ENCODE results near the gene SLC6A1.

The SLC6A1 gene

DNA sequence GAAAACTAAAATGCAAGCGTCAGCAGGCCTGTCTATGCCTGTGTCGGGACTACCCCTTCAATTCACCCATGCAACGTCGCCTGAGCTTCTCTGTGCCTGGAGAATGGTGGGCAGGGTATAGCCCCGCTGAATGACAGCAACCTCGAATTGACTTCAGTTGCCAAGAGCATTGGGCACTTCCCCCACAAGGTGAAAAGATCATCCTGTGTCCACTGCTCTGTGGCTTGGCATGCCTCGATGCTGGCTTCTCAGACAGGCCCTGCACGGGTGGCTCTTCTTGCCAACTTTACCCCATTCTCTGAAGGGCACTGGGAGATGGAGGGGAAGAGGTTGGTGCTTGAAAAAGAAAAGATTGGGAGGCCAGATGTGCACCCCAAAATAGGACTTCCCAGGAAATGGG is 3.3 kb downstream of the SLC6A1 start:
- DNase-seq, result no peak

DNA sequence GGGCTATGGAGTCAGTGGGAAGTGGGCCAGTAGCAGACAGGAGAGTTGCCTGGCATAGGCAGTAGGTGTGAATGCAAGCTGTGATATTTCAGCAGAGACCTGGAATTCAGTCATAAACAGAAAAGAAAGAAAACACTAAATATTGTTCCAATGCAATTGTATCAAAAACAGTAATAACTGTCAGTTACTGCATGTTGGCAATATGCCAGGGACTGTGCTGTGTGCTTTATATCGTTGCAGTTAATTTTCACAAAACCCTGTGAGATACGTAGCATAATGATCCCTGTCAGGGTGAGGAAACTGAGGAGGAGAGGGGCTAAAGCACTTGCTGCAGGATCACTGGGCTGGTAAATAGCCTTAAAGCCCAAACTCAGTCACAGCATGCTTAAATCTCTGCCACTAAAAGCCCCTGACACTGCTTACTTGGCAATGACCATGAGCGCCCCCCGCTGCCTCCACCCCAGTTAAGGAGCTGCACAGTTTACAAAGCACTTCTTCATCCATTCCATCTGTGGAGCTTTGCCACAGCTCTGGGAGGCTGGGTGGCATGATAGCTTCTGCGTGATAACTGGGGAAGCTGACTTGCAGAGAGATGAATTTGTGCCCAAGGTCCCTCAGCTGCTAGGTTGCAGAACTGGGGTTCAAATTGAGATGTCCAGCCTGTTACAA is 3.9 kb downstream of the SLC6A1 start:
- DNase-seq, result no peak

DNA sequence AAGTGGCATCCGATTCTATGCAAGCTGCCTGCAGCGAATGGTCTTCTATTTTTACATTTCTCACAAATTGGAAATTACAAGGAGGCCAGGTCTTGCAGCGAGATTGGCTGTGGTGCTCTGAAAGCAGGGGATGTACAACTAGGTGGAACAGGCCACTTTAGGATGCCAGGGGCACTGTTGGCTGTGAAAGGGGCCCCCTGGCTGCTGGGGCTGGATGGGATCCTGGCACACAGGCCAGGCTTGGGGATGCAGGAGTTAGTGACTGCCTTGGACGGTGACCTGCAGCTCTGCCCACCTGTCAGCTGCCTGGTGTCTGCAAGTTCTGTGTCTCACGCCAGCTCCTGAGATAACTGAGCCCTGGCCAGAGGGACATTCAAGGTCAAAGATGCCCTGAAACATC is 4.6 kb downstream of the SLC6A1 start:
- DNase-seq, result no peak

DNA sequence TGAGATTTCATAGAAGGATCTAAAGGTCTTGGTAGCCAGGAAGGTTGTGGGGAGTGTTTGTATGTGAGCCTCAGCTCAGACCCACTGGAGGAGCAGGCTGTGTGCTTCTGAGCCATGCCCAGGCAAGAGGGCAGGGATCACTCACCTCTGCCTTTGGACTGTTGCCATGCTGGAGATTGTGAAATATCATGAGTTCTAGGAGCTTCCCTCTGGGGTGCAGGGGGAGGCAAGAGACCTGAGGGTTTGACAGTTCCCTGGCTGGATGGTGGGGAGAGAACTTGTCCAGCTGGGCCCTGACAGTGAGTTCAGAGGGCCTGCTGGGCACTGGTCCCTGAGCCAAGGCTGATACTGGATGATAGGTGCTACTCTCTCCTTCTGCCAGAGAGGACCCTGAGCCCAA is 6.0 kb downstream of the SLC6A1 start:
- no peak for DNase-seq

DNA sequence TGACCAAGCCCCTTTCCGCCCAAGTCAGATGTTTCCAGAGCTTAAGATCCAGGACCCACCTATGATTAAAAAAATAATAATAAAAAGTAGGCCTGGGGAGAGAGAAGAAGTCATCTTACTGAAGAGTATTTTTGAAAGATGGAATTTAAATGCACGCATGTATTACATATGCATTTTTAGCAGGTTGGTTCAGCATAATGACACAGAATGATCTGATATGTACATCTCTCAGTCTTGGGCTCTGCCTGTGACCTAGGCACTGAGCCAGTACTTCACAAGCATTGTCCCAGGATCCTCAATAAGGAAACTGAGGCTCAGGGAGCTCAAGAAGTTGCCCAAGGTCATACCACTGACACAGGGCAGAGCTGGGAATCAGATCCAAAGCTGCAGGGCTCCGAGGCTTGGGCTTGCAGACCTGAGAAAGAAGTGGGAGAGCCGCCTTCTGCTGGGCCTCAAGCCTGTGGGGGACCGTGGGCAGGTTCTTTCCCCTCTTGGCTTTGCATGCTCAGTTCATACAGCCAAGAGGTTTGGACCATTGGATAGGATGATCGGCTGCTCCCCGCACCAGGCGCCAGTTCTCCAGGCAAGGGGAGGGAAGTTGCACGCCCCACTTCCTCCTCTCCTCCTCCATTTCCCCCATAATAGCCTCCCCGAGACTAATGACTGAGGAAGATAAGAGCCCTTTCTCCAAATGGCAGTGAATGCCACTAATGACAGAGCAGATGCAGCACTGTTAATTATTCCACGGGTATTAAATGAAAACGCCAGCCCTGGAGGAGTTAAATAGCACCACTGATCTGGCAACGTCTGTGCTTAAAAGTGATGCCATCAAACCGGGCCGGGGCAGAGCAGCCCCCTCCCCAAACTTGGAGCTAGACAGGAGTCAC is 6.9 kb downstream of the SLC6A1 start:
- no peak for DNase-seq

DNA sequence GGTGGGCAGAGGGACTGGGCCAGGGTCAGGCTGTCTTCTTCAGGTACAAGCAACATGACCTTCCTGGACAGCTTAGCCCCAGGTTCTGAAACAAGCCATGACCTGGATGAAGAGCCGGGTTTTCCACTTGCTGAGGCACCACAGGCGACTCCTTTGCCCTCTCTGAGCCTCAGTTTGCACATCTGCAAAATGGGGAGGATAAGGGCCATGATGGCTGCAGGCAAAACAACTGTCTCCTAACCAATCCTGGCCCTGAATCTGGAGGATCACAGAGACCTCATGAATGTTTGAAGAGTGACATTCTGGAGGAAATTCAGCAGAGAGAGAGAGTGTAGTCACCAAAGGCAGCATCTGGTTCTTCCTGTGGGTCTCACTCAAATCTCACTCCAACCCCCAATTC is 8.0 kb downstream of the SLC6A1 start:
- no peak for DNase-seq

DNA sequence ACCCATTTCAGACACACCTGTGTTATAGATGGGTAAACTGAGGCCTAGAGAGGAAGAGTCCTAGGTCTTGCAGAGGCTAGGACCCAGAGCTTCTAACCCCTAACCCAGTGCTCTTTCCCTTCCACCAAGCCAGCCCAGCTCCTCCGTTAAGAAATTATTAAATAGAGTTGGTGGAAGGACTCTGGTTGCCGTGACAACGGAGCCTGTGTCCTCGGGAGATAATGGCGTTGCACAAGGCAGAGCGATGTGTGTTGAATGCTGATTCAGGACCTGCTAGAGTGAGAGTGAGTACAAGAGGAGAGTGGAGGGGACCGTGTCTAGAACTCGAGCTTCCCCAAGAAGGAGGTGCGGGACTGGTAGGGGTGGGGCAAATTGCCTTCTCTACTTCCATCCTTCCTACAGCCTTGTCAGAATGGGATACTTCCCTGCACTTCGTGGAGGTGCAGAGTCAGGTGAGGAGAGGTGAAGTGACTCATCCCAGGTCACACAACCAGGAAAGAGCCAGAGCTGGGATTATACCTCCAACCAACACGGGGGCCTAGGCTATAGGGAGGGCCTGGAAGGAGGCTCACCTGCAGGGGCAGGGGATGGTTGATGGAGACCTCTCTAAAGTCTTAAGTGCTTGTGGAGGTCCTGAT is 8.6 kb downstream of the SLC6A1 start:
- no peak for DNase-seq

DNA sequence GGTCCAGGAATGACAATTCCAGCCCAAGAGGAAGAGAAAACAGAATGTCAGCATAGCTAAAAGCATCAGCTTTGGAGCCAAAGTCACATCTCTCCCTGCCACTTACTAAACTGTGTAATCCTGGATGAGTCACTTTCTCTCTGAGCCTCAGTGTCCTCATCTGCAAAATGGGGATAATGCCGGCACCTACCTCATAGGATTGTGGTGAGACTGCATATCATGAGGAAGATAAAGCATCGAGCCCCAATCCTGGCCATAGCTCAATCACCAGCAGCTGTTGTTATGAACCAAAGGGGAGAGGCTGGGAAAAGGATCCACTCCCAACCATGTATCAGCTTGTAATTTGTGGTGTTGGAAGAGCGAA is 9.1 kb downstream of the SLC6A1 start:
- no peak for DNase-seq

DNA sequence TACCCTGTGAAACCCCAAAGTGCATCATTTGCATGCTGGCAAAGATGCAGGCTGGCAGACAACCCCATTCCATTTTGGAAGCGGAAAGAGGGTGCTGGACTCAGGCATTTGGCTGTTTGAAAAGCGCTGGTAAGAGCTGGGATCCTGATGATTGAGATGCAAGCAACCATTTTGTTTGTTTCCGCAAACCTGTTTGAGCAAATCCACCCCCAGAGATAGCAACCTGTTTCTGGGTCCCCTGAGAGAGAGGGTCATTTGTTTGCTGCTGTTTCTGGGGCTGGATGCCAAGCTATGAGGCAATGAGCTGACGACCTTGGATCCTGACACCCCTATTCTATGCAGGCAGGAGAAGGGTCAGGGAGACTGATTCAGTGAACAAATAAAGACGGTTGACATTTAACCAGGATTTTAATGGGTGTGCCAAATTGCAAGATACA is 9.8 kb downstream of the SLC6A1 start:
- DNase-seq, result no peak

DNA sequence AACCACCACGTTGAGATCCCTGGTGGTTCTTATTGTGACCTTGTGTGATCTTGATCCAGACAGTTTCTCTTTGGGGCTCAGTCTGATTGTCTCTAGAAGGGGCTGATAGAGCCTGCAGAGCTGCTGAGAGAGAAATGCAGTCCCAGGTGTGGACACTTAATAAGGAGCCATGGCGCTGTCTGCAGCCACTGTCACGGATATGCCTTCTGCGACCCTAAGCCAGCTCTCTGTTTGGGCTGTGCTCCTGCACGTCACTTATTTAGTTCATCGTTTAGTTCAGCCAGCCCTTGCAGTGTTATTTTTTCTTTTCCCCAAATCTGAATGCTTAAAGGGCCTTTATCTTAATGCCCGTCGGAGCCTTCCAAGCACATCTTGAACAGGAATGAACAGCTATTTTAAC is 12.0 kb downstream of the SLC6A1 start:
- DNase-seq, result no peak

DNA sequence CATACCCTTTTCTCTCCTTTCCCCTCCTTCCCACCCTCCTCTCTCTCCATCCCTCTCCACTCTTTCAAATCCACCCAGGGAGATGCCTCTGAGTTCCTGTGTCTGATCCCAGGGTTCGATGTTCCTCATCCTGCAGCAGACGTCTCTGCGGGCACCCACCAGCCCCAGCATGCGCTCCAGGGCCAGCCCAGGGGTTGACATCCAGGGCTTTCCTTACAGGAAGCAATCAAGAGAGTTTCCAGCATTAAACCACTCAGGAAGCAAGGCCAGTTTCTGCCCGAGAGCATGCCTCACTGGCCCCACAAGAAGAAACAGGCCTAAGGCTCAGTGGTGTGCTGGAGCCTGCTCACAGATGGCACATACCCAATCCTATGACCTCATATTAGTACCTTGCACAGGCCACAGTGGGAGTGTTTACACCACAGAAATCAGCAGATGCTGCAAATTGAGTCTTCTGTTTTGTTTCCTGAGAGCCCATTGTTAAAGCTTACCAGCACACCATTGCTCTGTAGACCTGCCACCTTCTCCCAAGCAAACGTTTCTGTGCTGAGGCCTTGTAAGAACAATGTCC is 13.2 kb downstream of the SLC6A1 start:
- no peak for DNase-seq

DNA sequence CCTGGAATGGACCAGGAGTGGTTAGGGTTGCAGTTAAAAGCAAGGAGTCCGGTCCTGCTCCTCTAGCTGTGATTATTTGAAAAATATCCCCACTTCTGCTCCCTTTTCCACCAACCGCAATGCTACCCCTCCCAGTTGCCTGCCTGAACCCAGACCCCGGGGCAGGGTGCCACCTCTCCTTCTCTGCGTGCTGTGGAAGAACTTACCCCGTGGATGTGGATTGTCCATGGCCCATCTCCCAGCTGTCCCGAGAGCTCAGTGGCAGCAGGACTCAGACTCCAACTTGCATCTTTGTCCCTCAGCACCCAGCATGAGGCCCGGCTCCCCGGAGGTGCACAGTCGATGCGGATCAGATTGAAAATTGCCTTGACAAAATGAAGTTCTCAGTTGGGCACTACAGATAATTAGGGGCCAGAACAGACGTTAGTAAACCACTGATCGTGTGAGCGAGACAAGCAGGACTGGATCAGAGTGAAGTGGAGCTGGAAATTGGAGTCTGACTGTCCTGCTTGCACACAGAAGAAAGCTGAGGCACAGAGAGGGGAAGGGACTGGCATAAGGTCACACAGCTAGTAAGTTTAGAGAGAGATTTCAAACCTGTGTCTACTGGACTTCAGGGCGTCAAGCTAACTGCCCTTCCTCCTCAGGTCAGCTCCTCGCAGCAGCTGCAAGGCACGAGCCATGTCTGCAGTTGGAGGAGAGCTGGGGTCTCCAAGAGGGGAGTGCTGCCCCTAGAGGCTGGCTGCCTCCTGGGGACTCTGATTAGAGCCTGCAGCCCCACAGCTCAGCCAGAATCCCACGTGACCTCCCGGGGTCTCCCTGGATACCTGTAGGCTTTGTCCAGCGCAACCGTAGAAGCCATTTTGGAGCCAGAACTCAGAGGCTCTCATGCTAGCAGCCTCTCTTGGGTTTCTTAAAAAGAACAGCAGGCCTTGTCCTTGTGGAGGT is 14.7 kb downstream of the SLC6A1 start:
- DNase-seq, result no peak

DNA sequence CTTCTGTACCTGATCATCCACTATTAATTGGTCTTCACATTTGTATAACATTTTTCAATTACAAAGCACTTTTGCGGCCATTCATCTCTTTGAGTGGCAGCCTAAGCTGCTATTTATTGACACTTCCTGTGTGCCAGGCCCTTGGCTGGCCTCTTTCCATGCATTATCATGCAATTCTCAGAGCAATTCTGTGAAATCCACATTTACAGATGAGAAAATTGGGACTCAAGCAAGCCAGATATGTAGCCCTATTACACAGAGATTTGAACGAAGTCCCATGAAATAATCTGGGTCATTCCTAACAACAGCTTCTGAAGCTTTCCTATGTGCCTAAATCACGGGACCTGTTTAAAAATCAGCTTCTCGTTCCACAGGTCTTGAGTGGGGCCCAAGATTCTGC is 17.4 kb downstream of the SLC6A1 start:
- DNase-seq, result no peak

DNA sequence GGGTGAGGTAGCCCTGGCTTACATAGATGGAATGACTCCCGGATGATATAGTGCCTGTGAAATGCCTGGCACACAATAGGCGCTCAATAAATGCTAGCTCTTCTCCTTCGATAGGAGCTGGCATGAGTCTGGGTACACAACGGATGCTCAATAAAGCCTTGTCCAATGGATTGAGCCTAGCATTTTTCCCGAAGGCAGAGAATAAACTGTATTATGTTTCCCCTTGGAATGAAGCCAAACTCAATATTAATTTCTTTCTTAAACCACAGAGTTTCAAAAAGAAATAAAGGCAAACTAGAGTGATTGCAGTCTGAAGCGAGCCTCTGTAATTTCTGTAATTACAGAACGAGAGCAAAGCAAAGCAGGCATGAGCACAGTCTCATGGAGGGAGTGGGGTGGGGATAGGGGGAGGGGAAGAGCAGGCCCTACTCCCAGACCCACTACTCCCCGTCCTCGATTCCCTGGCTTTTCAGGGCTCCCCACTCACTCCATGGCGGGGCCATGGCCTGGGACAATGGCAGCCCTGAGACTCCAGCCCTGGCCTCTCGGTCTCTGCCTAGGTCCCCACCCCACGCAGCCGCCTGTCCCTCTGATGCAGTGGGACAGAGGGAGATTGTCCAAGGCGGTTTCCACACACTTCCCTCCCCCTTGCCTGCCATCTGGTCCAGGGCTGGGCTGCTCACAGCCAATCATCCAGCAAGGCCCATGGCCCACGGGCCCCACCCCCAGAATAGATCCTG is 18.0 kb downstream of the SLC6A1 start:
- DNase-seq, result no peak

DNA sequence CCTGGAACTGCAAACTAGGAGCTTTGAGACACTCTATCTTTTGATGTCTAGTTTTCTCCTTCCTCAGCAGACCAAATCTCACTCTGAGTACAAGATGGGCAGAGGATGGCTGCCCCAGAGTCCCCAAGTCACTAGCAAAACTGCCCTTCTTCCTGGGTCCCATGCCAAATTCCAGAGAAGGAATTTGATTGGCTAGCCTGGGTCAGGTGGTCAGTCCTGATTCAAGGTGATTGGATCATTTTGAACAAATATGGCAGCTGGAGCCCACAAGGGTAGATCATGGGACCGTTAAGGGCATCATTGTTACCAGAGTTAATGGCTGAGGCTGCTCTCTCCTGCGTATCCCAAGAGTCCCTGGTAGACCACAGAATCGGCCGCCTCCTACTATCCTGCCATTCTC is 21.7 kb downstream of the SLC6A1 start:
- DNase-seq, result no peak

DNA sequence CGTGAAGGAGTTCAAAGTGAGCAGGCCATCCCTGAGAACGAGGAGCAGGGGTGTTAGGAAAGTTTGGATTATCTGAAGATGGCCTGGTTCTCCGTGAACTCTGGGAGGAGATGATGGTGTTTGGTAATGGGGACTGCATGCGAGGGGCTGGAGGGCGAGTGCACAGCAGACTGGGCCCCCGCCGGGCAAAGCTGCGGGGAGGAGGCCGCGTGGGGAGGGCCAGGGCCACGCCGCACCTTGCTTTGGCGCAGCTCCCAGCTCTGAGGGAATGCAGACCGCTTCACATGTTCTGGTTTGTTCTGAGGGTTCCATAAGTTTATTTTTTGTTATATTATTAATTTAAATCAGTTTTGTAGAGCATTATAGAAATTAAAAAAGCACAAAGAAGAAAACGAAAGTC is 22.2 kb downstream of the SLC6A1 start:
- DNase-seq, result no peak

DNA sequence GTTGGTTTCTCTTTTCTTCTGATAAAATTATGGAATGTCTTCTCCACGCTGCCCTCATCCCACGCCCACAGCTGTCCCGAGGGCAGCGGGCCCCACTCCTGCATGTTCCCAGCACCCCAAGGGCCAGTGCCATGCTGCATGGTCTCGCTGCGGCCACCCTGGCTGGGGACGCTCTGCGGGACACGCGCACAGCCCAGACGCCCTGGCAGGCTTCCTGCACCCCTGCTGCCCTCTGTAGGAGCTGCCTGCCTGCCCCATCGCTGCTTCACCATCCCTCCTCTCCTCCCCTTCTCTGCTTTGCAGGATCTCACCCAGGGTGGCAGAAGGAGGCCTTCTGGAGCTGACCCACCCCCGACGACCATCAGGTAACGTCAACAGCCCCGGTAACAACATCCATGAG is 22.8 kb downstream of the SLC6A1 start:
- DNase-seq, result no peak

DNA sequence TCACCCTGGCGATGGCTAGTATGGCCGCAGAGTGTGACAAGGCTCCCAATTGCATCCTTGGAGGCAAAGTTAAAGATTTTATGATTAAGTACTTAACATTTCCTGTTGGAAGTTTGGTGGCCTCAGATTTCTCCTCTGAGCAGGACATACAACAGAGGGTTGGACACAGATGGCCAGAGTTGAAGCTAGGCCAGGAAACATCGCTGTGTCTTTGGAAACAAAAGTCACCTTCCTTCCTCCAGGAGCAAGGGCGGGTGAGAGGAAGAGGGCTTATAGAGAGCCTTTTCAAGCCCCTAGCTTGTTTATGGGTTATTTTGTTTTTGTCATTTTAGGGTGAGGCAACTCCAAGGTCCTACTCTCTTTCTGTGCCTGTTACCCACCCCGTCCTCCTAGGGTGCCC is 24.2 kb downstream of the SLC6A1 start:
- DNase-seq, result no peak

DNA sequence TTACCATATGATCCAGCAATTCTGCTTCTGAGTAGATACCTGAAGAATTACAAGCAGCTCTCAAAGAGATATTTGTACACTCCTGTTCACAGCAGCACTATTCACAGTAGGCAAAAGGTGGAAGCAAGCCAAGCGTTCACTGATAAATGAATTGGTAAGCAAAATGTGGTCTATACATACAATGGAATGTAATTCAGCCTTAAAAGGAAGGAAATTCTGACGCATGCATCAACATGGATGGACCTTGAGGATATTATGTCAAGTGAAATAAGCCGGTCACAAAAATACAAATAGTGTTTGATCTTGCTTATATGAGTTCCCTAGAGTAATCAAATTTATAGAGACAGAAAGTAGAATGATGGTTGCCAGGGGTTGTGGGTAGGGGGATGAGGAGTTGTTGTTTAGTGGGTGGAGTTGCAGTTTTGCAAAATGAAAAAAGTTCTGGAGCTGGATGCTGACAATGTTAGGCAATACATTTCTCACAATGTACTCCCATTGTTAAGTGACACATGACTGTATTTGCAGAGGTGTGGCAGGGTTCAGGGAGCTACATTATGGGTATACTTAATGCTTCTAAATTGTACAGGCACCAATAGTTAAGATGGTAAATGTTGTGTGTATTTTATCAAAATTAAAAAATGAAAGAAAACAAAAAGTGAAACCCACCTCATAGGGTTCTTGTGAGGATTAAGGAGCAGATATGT is 26.7 kb downstream of the SLC6A1 start:
- DNase-seq, result no peak

DNA sequence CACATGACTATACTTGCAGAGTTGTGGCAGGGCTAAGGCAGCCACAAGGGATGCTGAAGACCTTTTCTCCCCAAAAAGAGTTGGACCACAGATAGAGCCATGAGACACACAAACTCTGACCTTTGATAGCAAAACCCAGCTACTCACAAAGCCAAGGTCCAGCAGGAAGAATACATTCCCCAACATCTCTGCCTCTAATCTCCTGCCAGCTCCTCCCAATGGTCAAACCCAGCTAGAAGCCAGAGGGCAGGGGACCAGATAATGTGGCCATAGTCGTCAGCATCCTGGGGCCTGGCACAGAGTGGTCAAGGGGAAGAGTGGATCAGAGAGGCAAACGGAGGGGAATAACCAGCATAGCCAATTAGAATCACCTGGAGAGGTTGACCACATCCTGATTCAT is 28.2 kb downstream of the SLC6A1 start:
- DNase-seq, result no peak

DNA sequence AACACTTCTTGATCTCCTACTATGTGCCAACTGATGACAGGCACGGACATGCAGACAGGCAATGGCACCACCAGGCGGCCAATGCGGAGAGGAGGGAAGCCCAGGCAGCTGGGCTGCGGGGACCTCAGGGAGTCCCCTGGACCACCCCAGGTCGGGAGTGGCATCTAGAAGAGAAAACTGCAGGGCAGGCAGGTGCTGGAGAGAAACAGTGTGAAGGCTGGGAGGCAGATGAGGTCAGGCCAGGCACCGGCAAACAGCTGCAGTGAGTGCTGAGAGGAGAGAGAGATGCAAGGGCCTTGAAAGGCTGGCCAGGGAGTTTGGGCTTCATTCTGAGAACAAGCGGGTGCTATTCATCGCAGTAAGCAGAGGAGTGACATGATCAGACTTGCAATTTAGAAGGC is 29.1 kb downstream of the SLC6A1 start:
- DNase-seq, result no peak

Data from CD4-positive, alpha-beta T cell treated with Interleukin-17A for 4 hours (primary cell).